CD14-positive monocyte (primary cell): ENCODE data around the gene FABP2. TPM values are rescaled to one million over a fixed set of nuclear protein-coding genes. Genes with fewer than 3 reads are reported as not detected.

Experiments
- DNase-seq, 3 donors: peaks; one replicate each; pipeline ENCODE4 v3.0.0-alpha.2; 2011 to 2022
- H2AFZ ChIP-seq: 2 replicates; pipeline ENCODE4 v1.6.0; 2012; ENCODE audit warnings: mild to moderate bottlenecking, low read depth, low read length, inconsistent platforms; ENCODE audit not compliant: insufficient read depth, poor library complexity, severe bottlenecking
- H3K27ac ChIP-seq, 2 donors: 1 replicate in 1 of 2; 2 replicates in 1 of 2; pipeline ENCODE4 v1.5.1; 2012 to 2013; ENCODE audit warnings: low read length in 2 of 2, control low read depth in 1 of 2, inconsistent platforms in 1 of 2, low read depth in 1 of 2, mild to moderate bottlenecking in 1 of 2
- H3K27me3 ChIP-seq, 2 donors: one replicate each; pipeline versions ENCODE4 v1.6.0 to v1.6.1; 2011 to 2013; ENCODE audit warnings: low read length in 2 of 2; ENCODE audit not compliant: control insufficient read depth in 2 of 2, insufficient read depth in 2 of 2
- H3K36me3 ChIP-seq, 2 donors: replicated peaks in 1 of 2; 1 replicate in 1 of 2; 2 replicates in 1 of 2; pipeline versions ENCODE4 v1.5.1 to v1.6.1; 2012 to 2013; ENCODE audit warnings: low read length in 2 of 2, control low read depth in 1 of 2, inconsistent platforms in 1 of 2, mild to moderate bottlenecking in 1 of 2; ENCODE audit not compliant: insufficient read depth in 2 of 2, control insufficient read depth in 1 of 2
- H3K4me1 ChIP-seq, 2 donors: 1 replicate in 1 of 2; 2 replicates in 1 of 2; pipeline versions ENCODE4 v1.5.1 to v1.6.1; 2012 to 2013; ENCODE audit warnings: low read length in 2 of 2, control low read depth in 1 of 2, inconsistent platforms in 1 of 2, mild to moderate bottlenecking in 1 of 2, moderate library complexity in 1 of 2; ENCODE audit not compliant: insufficient read depth in 2 of 2, control insufficient read depth in 1 of 2
- H3K4me2 ChIP-seq: replicated peaks from 2 replicates; pipeline ENCODE3; 2012; ENCODE audit warnings: low read length, moderate library complexity, mild to moderate bottlenecking; ENCODE audit not compliant: poor library complexity, severe bottlenecking; ENCODE audit errors: extremely low read depth
- H3K4me3 ChIP-seq, 3 experiments: fragments of 200-600 bp in 1 of 3; sonication (generic) in 1 of 3; replicated peaks in 1 of 3; 1 replicate in 2 of 3; 2 replicates in 1 of 3; pipeline ENCODE4 v1.5.1; 2011 to 2013; ENCODE audit warnings: low read length in 3 of 3, mild to moderate bottlenecking in 3 of 3, control low read depth in 2 of 3, low read depth in 2 of 3, inconsistent platforms in 1 of 3, moderate library complexity in 1 of 3
- H3K79me2 ChIP-seq: 2 replicates; pipeline ENCODE4 v1.6.0; 2012; ENCODE audit warnings: mild to moderate bottlenecking, control low read depth, inconsistent platforms, low read length, moderate library complexity; ENCODE audit not compliant: insufficient read depth
- H3K9ac ChIP-seq: 2 replicates; pipeline ENCODE4 v1.6.0; 2017; ENCODE audit warnings: low read length, mild to moderate bottlenecking; ENCODE audit not compliant: insufficient read depth, poor library complexity, severe bottlenecking
- H3K9me3 ChIP-seq, 2 donors: replicated peaks in 1 of 2; 1 replicate in 1 of 2; 2 replicates in 1 of 2; pipeline versions ENCODE4 v1.5.1 to v1.6.1; 2012 to 2013; ENCODE audit warnings: low read length in 2 of 2, control low read depth in 1 of 2; ENCODE audit not compliant: control insufficient read depth in 1 of 2, insufficient read depth in 1 of 2
- H4K20me1 ChIP-seq: 2 replicates; pipeline ENCODE4 v1.6.0; 2012; ENCODE audit warnings: mild to moderate bottlenecking, low read length, control low read depth, moderate library complexity; ENCODE audit not compliant: insufficient read depth
- H3K27ac Mint-ChIP-seq, 7 donors: one replicate each; pipeline ENCODE4 v1.8.0; 2020; ENCODE audit warnings: mild to moderate bottlenecking in 7 of 7, mixed read lengths in 7 of 7, moderate library complexity in 6 of 7, inconsistent platforms in 2 of 7
- H3K27me3 Mint-ChIP-seq, 3 donors: one replicate each; pipeline ENCODE4 v1.8.0; 2021 to 2022; ENCODE audit warnings: low read depth in 3 of 3, mild to moderate bottlenecking in 3 of 3, mixed read lengths in 3 of 3, moderate library complexity in 3 of 3, inconsistent platforms in 1 of 3
- H3K36me3 Mint-ChIP-seq, 2 donors: one replicate each; pipeline ENCODE4 v1.8.0; 2020; ENCODE audit warnings: mixed read lengths in 2 of 2, inconsistent platforms in 1 of 2, mild to moderate bottlenecking in 1 of 2
- H3K4me1 Mint-ChIP-seq: one replicate; pipeline ENCODE4 v1.8.0; 2020; ENCODE audit warnings: mild to moderate bottlenecking, mixed read lengths
- H3K4me3 Mint-ChIP-seq, 2 donors: one replicate each; pipeline ENCODE4 v1.8.0; 2020; ENCODE audit warnings: mild to moderate bottlenecking in 2 of 2, mixed read lengths in 2 of 2, moderate library complexity in 1 of 2
- H3K9me3 Mint-ChIP-seq, 7 donors: one replicate each; pipeline ENCODE4 v1.8.0; 2020 to 2022; ENCODE audit warnings: mixed read lengths in 7 of 7, mild to moderate bottlenecking in 6 of 7, moderate library complexity in 6 of 7, inconsistent platforms in 2 of 7
- CTCF ChIP-seq: fragments of 200-600 bp; IDR thresholded peaks from one replicate; pipeline ENCODE4 v1.8.0; 2022; ENCODE audit warnings: antibody characterized with exemption, mild to moderate bottlenecking
- WGBS: methylation state at CpG from one replicate; pipeline ENCODE4 v1.1.5; 2013; ENCODE audit warnings: missing lambda C conversion rate; ENCODE audit not compliant: insufficient coverage; 5-methylcytosine and 5-hydroxymethylcytosine counted together
- intact Hi-C, 2 donors: fragments of 100-400 bp; cut with micrococcal nuclease; formaldehyde crosslinking; loops; one replicate each; pipeline versions ENCODE4 v1.15.0 to v1.15.1; 2023
- polyA plus RNA-seq, 3 donors: library from polyadenylated mRNA; depleted of rRNA in 1 of 3; unstranded in 2 of 3; stranded (reverse) in 1 of 3; fragments of 300-500 nt in 2 of 3; fragments of >200 nt in 1 of 3; fragmentation: Illumina TruSeq in 2 of 3; gene quantifications; 1 replicate in 2 of 3; 2 replicates in 1 of 3; pipeline ENCODE4 v1.2.3, GENCODE V29; 2012 to 2021

Gene FABP2
- polyA plus RNA-seq, 3 donors = not detected

- H3K27ac Mint-ChIP-seq = no peak overlapping the region
- intact Hi-C loops = no loop called here
These were observed 19.7 kb downstream of the FABP2 start for GRCh38 chr4:119302073-119302832.

More at GRCh38 chr4:119302073-119302832, 19.7 kb downstream of the FABP2 start:
- no peak overlapping the region for H3K4me3 ChIP-seq
- no peak for DNase-seq
- peaks cover 5 to 13% of the 10 kb centered on the region in 2 donors for H3K36me3 ChIP-seq
- peaks cover 0 to 1% (median 0%) of the 10 kb centered on the region in 3 donors for H3K27me3 Mint-ChIP-seq
- H3K4me2 ChIP-seq = no peak overlapping the region
- H3K27ac ChIP-seq = no peak overlapping the region
- H3K4me3 Mint-ChIP-seq = peak overlapping the region in 1 of 2 donors; percentile 13
- peaks cover 19% of the 10 kb centered on the region for H3K4me1 Mint-ChIP-seq
- H3K36me3 Mint-ChIP-seq = peaks cover 7 to 10% of the 10 kb centered on the region in 2 donors
- TF ChIP-seq CTCF = no peak
- 90% methylated on average over 2 of the region's 5 CpGs for WGBS
- H2AFZ ChIP-seq = peak overlapping the region; percentile 94
- H4K20me1 ChIP-seq = no peaks in the 10 kb centered on the region
- H3K27me3 ChIP-seq = no peaks in the 10 kb centered on the region
- H3K9me3 ChIP-seq = no peaks in the 10 kb centered on the region
- H3K9ac ChIP-seq = no peak overlapping the region
- no peaks in the 10 kb centered on the region for H3K9me3 Mint-ChIP-seq
- H3K79me2 ChIP-seq = peaks cover 24% of the 10 kb centered on the region
- peaks cover 13 to 26% of the 10 kb centered on the region in 2 donors for H3K4me1 ChIP-seq
